NCI-H69 (cell line): Measurements from ENCODE around the gene PLEKHA4.
"Not testable (repeated sequence)": the region's sequence is repeated elsewhere in the genome, so short reads cannot be mapped to it uniquely, and the experiment has no call there.

Source experiments
- DNase-seq: peaks from one replicate; lab custom pipeline; 2025; lab: John Stamatoyannopoulos, UW

The PLEKHA4 gene

DNA sequence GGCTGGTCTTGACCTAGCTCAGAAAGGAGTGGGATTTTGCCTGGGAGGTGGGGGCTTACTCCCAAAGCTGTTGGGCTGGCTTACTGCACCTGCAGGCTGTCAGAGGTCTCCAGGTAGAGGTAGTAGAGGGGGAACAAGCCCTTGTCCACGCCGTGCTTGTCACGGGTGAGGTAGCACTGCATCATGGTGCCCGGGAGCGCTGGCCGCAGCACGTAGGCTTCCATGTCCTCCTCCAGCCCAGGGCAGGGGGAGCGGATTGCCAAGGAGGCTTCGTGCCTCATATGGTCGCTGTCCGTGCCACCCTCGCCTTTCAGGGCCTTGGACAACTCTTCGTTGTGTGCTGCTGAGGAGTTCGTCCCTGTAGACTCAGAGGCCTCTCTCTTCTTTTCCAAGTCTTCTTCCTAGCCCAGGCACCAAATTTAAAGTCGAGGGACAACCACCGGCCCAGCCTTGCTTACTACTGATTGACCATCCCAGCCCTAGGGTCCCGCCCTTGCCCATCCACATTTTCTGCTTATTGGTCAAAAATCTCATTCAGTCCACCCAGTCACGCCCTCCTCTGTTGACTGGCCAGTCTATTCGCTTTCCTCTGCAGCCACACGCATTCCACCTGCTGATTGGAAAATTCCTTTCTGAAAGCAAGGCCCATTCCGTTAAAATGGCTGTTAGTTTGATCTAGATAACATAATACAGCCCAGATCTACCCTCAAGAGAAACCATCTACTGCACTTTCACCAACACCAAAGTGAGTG is 19.6 kb upstream of the PLEKHA4 start:
- no peak for DNase-seq

DNA sequence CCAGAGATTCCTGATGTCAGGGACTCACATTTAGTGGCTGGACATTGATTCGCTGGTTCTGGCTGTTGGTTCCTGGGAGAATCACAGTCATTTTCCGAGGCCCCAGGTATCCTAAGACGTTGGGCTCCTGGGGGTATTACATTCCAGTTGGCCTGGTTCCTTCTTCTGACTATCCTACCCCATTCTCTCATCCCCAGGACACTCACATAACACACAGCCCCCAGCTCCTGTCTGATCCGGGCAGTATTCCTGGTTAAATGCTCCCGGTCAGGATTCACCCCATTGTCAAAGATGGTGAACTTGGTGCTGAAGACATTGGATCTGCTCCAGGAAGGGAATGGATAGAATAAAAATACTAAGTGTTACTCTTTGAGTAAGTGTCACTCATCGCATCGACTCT is 15.3 kb upstream of the PLEKHA4 start:
- DNase-seq = no peak

GRCh38 chr19:48881741-48882657 is 13.6 kb upstream of the PLEKHA4 start:
- DNase-seq = no peak

DNA sequence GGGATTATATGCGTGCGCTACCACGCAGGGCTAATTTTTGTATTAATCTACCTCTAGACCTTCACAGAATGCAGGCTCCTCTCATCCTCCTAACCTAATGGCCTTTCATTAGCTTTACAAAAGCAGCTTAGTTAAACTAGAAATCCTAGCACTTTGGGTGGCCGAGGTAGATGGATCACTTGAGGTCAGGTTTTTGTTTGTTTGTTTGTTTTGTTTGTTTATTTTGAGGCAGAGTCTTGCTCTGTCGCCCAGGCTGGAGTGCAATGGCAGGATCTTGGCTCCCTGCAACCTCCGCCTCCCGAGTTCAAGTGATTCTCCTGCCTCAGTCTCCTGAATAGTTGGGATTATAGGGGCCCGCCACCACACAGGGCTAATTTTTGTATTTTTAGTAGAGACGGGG is 11.3 kb upstream of the PLEKHA4 start:
- not testable (repeated sequence) for DNase-seq

GRCh38 chr19:48879025-48879637 is 10.7 kb upstream of the PLEKHA4 start:
- DNase-seq = no peak

DNA sequence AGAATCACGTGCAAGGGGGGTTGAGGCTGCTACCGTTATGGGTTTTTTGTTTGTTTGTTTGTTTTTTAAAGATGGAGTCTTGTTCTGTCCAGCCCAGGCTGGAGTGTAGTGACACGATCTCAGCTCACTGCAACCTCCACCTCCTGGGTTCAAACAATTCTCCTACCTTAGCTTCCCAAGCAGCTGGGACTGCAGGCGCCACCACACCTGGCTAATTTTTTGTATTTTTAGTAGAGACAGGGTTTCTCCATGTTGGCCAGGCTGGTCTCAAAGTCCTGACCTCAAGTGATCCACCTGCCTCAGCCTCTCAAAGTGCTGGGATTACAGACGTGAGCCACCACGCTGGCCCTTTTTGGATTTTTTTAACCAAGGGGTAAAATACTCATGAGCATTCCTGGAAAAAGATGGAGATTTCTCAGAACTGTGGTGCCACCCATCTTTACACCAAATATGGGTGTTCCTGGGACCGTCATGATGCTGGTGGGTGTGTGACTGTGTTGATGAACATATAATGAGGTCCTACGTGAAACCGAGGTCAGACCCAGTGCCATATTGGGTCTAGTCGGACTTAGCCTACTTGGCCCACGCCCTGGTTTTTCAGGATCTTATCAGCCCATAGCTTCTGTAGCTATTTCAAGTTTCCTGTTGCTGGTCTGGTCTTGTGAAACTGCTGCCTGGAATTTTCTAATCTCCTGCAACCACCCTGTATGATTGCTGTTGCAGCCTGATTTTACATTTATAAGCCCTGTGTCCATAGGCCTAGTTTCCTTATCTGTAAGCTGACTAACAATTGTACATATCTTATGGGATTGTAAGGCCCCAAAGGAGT is 10.0 kb upstream of the PLEKHA4 start:
- no peak for DNase-seq

DNA sequence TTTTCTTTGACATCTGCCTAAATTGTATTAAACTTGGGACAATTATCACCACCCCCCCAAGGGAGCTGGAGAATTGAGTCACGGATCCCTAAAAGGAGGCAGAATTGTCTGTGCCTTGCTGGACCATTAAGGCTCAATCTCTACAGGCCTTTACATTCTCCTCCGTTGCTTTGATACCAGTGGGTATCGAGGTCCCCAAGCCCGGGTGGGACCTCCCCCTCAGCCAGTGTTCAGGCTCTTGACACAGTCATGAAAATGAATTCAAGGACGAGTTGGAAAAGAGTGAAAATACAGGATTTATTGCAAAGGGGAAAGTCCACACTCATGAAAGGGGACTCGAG is 9.4 kb upstream of the PLEKHA4 start:
- DNase-seq = no peak

- DNase-seq = not testable (repeated sequence)
These were observed 7.9 kb upstream of the PLEKHA4 start for GRCh38 chr19:48876043-48876981.

- peak; percentile 66 for DNase-seq
These were observed 6.1 kb upstream of the PLEKHA4 start for GRCh38 chr19:48874303-48875135.

DNA sequence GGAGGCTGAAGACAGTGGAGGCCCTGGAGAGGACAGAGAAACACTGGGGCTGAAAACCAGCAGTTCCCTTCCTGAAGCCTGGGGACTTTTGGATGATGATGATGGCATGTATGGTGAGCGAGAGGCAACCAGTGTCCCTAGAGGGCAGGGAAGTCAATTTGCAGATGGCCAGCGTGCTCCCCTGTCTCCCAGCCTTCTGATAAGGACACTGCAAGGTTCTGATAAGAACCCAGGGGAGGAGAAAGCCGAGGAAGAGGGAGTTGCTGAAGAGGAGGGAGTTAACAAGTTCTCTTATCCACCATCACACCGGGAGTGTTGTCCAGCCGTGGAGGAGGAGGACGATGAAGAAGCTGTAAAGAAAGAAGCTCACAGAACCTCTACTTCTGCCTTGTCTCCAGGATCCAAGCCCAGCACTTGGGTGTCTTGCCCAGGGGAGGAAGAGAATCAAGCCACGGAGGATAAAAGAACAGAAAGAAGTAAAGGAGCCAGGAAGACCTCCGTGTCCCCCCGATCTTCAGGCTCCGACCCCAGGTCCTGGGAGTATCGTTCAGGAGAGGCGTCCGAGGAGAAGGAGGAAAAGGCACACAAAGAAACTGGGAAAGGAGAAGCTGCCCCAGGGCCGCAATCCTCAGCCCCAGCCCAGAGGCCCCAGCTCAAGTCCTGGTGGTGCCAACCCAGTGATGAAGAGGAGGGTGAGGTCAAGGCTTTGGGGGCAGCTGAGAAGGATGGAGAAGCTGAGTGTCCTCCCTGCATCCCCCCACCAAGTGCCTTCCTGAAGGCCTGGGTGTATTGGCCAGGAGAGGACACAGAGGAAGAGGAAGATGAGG is 5.3 kb upstream of the PLEKHA4 start:
- no peak for DNase-seq

DNA sequence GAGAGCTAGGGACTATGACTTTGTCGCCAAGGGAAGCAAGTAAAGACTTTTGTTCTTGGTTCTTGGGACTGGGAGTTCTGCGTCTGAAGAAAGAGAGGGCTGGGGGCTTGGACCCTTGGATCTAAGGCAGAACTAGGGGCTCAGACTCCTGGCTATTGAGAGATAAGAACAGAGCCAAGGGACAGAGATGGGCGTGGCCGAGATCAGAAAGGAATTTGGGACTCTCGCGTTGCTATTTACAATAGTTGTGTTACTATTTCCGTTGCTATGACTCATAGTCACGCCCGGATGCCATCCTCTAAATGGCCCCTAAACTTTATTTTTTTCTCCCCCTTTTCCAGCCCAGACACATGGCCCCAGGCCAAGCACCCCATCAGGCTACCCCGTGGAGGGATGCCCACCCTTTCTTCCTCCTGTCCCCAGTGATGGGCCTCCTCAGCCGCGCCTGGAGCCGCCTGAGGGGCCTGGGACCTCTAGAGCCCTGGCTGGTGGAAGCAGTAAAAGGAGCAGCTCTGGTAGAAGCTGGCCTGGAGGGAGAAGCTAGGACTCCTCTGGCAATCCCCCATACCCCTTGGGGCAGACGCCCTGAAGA is 4.6 kb upstream of the PLEKHA4 start:
- peak; percentile 83 for DNase-seq

DNA sequence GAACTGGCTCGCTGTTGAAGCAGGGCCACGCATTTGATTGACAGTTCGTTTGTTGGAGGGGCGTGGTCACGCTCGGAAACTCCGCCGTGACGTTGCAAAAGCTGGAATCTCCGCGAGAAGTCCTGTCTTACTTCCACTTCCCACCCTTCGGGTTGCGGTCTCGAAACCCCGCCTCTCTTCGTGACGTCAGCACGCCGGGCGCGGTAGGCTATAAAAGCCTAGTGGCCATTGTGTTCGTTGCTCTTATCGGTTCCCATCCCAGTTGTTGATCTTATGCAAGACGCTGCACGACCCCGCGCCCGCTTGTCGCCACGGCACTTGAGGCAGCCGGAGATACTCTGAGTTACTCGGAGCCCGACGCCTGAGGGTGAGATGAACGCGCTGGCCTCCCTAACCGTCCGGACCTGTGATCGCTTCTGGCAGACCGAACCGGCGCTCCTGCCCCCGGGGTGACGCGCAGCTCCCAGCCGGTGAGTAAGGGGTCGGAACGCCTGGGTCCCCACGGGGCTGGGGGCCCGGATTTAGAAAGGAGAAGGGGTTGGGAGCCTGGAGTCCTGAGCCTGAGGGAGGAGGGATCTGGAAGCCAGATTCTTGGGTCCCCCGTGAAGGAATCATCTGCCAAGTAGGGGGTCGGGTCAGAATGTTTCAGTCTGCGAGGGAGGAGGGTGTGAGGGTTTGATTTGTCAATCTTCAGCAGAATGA is 3.9 kb upstream of the PLEKHA4 start, which contains the start of gene PPP1R15A:
Gene PPP1R15A, plus strand, starts transcription at position 240 of the 702 bp plus-strand sequence. CDS start 813 bp downstream, outside the sequence.
- peak; percentile 98 for DNase-seq

GRCh38 chr19:48871471-48872181 is 3.2 kb upstream of the PLEKHA4 start:
- DNase-seq = not testable (repeated sequence)

DNA sequence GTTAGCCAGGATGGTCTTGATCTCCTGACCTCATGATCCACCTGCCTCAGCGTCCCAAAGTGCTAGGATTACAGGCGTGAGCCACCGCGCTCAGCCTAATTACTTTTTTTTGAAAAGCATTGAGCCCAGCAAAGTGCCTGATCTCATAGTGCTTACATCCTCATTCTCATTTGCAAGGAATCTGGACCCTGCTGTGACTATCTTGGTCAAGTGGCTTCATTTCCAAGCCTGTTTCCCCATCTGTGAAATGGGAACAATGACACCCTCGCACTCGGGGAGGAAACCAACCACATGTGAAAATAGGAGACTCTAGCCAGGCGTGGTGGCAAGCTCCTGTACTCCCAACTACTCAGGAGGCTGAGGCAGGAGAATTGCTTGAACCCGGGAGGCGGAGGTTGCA is 1.6 kb upstream of the PLEKHA4 start:
- no peak for DNase-seq

GRCh38 chr19:48867746-48868113 is 687 bp downstream of the PLEKHA4 start:
- no peak for DNase-seq

DNA sequence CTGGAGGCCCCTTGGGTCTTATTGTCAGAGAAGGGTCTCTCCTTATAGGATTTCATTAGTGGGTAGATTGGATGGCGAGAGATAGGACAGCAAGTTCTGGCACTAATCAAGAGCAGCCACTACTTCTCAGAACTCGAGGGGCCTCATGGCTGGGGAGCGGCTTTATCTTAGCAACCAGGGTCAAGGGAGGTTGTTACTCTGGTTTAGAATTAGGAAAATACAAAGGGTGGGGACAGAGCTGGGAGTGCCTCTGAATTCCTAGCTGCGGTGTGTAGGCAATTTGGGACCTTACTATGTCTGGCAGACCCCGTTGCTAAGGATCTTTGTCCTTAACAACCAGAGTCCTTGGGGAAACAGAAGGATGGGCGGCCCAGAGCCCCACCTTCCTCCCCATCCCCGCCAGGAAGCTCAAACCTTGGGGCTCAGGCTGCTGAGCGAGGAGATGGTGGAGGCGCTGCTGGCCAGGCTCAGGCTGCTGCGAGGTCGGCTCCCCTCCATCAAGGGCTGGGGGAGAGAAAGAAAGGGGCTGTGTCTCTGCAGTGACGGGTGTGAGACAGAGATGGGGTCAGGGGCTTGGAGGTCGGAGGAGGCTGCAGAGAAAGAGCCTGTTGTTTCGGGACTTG is 1.2 kb downstream of the PLEKHA4 start:
- DNase-seq = no peak

- no peak for DNase-seq
These were observed 1.7 kb downstream of the PLEKHA4 start for GRCh38 chr19:48866692-48867091.
